IMR-90 (cell line): ENCODE data around the gene TMEM140. TPM values are rescaled to one million over a fixed set of nuclear protein-coding genes. Genes with fewer than 3 reads are reported as not detected.

Experiments
- ATAC-seq: fragments of 200-7000 bp; cut with Tn5 transposase; 2 replicates; pipeline ENCODE4 v1.9.1; 2020; ENCODE audit warnings: low read depth, mild to moderate bottlenecking, moderate library complexity
- BruUV-seq: library from RNA; stranded (reverse); fragments of 400-500 nt; replicated peaks from 2 replicates; lab custom pipeline; 2021; lab: Mats Ljungman, UMichigan
- CTCF ChIA-PET: fragments of 300-600 bp; formaldehyde crosslinking; extraction: SDS; loops from one replicate; lab custom pipeline; 2021; ENCODE audit warnings: antibody characterized with exemption; lab: Yijun Ruan, JAX
- POLR2A ChIA-PET: fragments of 300-600 bp; sonication (Branson Sonifier 250); formaldehyde crosslinking; loops from one replicate; lab custom pipeline; 2022; ENCODE audit warnings: antibody characterized with exemption; ENCODE audit not compliant: unreplicated experiment; lab: Charles Lee
- DNase-seq: peaks from one replicate; pipeline ENCODE4 v3.0.0; 2013
- H2AFZ ChIP-seq: replicated peaks from 2 replicates; pipeline ENCODE3; 2013; ENCODE audit warnings: low read length, mild to moderate bottlenecking; ENCODE audit not compliant: poor library complexity
- H2AK5ac ChIP-seq: 2 replicates; pipeline ENCODE4 v1.6.1; 2013; ENCODE audit warnings: low read depth, low read length, inconsistent platforms
- H2AK9ac ChIP-seq: replicated peaks from 2 replicates; pipeline ENCODE3; 2013; ENCODE audit warnings: mild to moderate bottlenecking, low read depth, low read length, moderate library complexity; ENCODE audit not compliant: poor library complexity
- H2BK120ac ChIP-seq: 2 replicates; pipeline ENCODE4 v1.6.1; 2013; ENCODE audit warnings: low read depth, low read length, inconsistent platforms
- H2BK15ac ChIP-seq: 3 replicates; pipeline ENCODE4 v1.6.1; 2013; ENCODE audit warnings: low read depth, low read length, inconsistent platforms
- H2BK20ac ChIP-seq: 2 replicates; pipeline ENCODE4 v1.6.1; 2013; ENCODE audit warnings: low read depth, mild to moderate bottlenecking, inconsistent platforms, low read length, moderate library complexity
- H2BK5ac ChIP-seq: 2 replicates; pipeline ENCODE4 v1.6.1; 2013; ENCODE audit warnings: mild to moderate bottlenecking, low read depth, low read length, inconsistent platforms; ENCODE audit not compliant: poor library complexity, severe bottlenecking
- H3K14ac ChIP-seq: replicated peaks from 2 replicates; pipeline ENCODE4 v1.6.1; 2013; ENCODE audit warnings: low read depth, low read length, inconsistent platforms
- H3K18ac ChIP-seq: 2 replicates; pipeline ENCODE4 v1.6.1; 2013; ENCODE audit warnings: low read depth, low read length, control low read depth
- H3K23ac ChIP-seq: 2 replicates; pipeline ENCODE4 v1.6.1; 2013; ENCODE audit warnings: low read depth, low read length, inconsistent platforms
- H3K27ac ChIP-seq: 2 replicates; pipeline ENCODE4 v1.5.1; 2013; ENCODE audit warnings: mild to moderate bottlenecking, control low read depth, low read length; ENCODE audit not compliant: insufficient read depth
- H3K27me3 ChIP-seq: 2 replicates; pipeline ENCODE4 v1.6.1; 2013; ENCODE audit warnings: low read length; ENCODE audit not compliant: control insufficient read depth, insufficient read depth
- H3K36me3 ChIP-seq: 2 replicates; pipeline ENCODE4 v1.6.1; 2013; ENCODE audit warnings: low read length, mixed read lengths; ENCODE audit not compliant: control insufficient read depth, insufficient read depth
- H3K4ac ChIP-seq: 2 replicates; pipeline ENCODE4 v1.6.1; 2013; ENCODE audit warnings: low read depth, low read length, inconsistent platforms
- H3K4me1 ChIP-seq: 2 replicates; pipeline ENCODE4 v1.6.1; 2013; ENCODE audit warnings: low read length, mixed read lengths; ENCODE audit not compliant: control insufficient read depth, insufficient read depth
- H3K4me2 ChIP-seq: 2 replicates; pipeline ENCODE4 v1.6.1; 2013; ENCODE audit warnings: low read depth, mild to moderate bottlenecking, control low read depth, low read length, moderate library complexity
- H3K4me3 ChIP-seq: 2 replicates; pipeline ENCODE4 v1.5.1; 2013; ENCODE audit warnings: low read depth, mild to moderate bottlenecking, control low read depth, low read length, moderate library complexity; ENCODE audit not compliant: insufficient read depth
- H3K56ac ChIP-seq: 2 replicates; pipeline ENCODE4 v1.6.1; 2013; ENCODE audit warnings: low read length, inconsistent platforms; ENCODE audit not compliant: insufficient read depth; ENCODE audit errors: extremely low read depth
- H3K79me1 ChIP-seq, 2 experiments: 2 replicates each; pipeline ENCODE4 v1.6.1; 2013; ENCODE audit warnings: low read length in 2 of 2, inconsistent platforms in 1 of 2, low read depth in 1 of 2
- H3K9ac ChIP-seq: 2 replicates; pipeline ENCODE4 v1.6.1; 2013; ENCODE audit warnings: low read depth, low read length, control low read depth
- H3K9me1 ChIP-seq: 2 replicates; pipeline ENCODE4 v1.6.1; 2013; ENCODE audit warnings: low read length, inconsistent platforms; ENCODE audit not compliant: insufficient read depth
- H3K9me3 ChIP-seq: 2 replicates; pipeline ENCODE4 v1.6.1; 2013; ENCODE audit warnings: low read length; ENCODE audit not compliant: control insufficient read depth, insufficient read depth
- H4K20me1 ChIP-seq: 2 replicates; pipeline ENCODE4 v1.6.1; 2013; ENCODE audit warnings: low read length, inconsistent platforms; ENCODE audit not compliant: insufficient read depth
- H4K5ac ChIP-seq: 2 replicates; pipeline ENCODE4 v1.6.1; 2013; ENCODE audit warnings: mild to moderate bottlenecking, low read depth, low read length, control low read depth
- H4K8ac ChIP-seq, 2 experiments: 2 replicates each; pipeline ENCODE4 v1.6.1; 2013; ENCODE audit warnings: low read depth in 2 of 2, low read length in 2 of 2, control low read depth in 1 of 2, inconsistent platforms in 1 of 2
- H4K91ac ChIP-seq: 2 replicates; pipeline ENCODE4 v1.6.1; 2013; ENCODE audit warnings: low read depth, low read length, inconsistent platforms; ENCODE audit not compliant: insufficient read depth
- CEBPB ChIP-seq: IDR thresholded peaks from 2 replicates; pipeline ENCODE4 v1.6.1; 2012; ENCODE audit warnings: low read depth, low read length, improper control_type of control experiment
- CHD1 ChIP-seq: IDR thresholded peaks from 2 replicates; pipeline ENCODE4 v1.6.1; 2012; ENCODE audit warnings: low read depth, low read length, improper control_type of control experiment
- FOS ChIP-seq: fragments of 150-350 bp; IDR thresholded peaks from 2 replicates; pipeline ENCODE4 v1.6.1; 2016; ENCODE audit warnings: low read depth, low read length
- MAFK ChIP-seq: IDR thresholded peaks from 2 replicates; pipeline ENCODE4 v1.6.1; 2012; ENCODE audit warnings: low read depth, low read length, improper control_type of control experiment
- MAZ ChIP-seq: IDR thresholded peaks from 2 replicates; pipeline ENCODE4 v1.6.1; 2012; ENCODE audit warnings: low read depth, mild to moderate bottlenecking, low read length, improper control_type of control experiment, moderate library complexity, borderline replicate concordance
- MXI1 ChIP-seq: IDR thresholded peaks from 2 replicates; pipeline ENCODE4 v1.6.1; 2012; ENCODE audit warnings: low read depth, mild to moderate bottlenecking, low read length, moderate library complexity, borderline replicate concordance
- RCOR1 ChIP-seq: IDR thresholded peaks from 2 replicates; pipeline ENCODE4 v1.6.1; 2012; ENCODE audit warnings: mild to moderate bottlenecking, low read length, improper control_type of control experiment; ENCODE audit not compliant: insufficient replicate concordance
- RFX5 ChIP-seq: IDR thresholded peaks from 2 replicates; pipeline ENCODE4 v1.8.0; 2012; ENCODE audit warnings: low read depth, mild to moderate bottlenecking, low read length, moderate library complexity
- WGBS, 2 experiments: methylation state at CpG; one replicate each; pipeline versions ENCODE4 v1.1.5 to v1.1.7; 2013; ENCODE audit warnings: missing lambda C conversion rate in 2 of 2; ENCODE audit not compliant: insufficient read length in 1 of 2; ENCODE audit errors: extremely low coverage in 2 of 2; 5-methylcytosine and 5-hydroxymethylcytosine counted together
- dilution Hi-C: fragments of 300-500 bp; cut with HindIII; formaldehyde crosslinking; loops from one replicate; pipeline ENCODE4 v1.14.3; 2018; ENCODE audit warnings: low sequenced_read_pairs; ENCODE audit not compliant: unreplicated experiment
- in situ Hi-C: fragments of 300-500 bp; cut with MboI; formaldehyde crosslinking; loops from 3 replicates; pipeline ENCODE4 v1.14.3; 2019; ENCODE audit warnings: low sequenced_read_pairs, inconsistent platforms, mixed read lengths
- intact Hi-C: fragments of 100-400 bp; cut with micrococcal nuclease; formaldehyde crosslinking; loops from 2 replicates; pipeline ENCODE4 v1.10.0; 2022
- polyA plus RNA-seq, 3 experiments: library from polyadenylated mRNA; depleted of rRNA; stranded (reverse); fragments of >200 nt; gene quantifications; 2 replicates each; pipeline ENCODE4 v1.2.3, GENCODE V29; 2012; ENCODE audit warnings: low replicate concordance in 1 of 3
- total RNA-seq: library from RNA; depleted of rRNA; stranded (reverse); fragments of >200 nt; gene quantifications from 2 replicates; pipeline ENCODE4 v1.2.3, GENCODE V29; 2012
- TF ChIP-seq, protein P1 (sequence below): fragments of 150-350 bp; IDR thresholded peaks from 2 replicates; pipeline ENCODE4 v1.6.1; 2016; ENCODE audit warnings: low read depth, mild to moderate bottlenecking, low read length, moderate library complexity, borderline replicate concordance
- TF ChIP-seq, protein P2 (sequence below): fragments of 150-350 bp; IDR thresholded peaks from 2 replicates; pipeline ENCODE4 v1.6.1; 2017; ENCODE audit warnings: mild to moderate bottlenecking, antibody characterized with exemption, low read length, low read depth

TMEM140 gene
- total and polyA plus RNA-seq, 2 of the 4 experiments (the other 2 are of a cell fraction): 0.24 to 0.72 TPM

- H2AK5ac ChIP-seq: peak overlapping the region; percentile 33; the same call in 1 of the 2 replicates
- peaks cover 42% of the 10 kb centered on the region for H3K36me3 ChIP-seq
- H2BK20ac ChIP-seq: no peak overlapping the region
- no peak overlapping the region for H3K56ac ChIP-seq
- peak overlapping the region; percentile 14 for H2AFZ ChIP-seq
- H3K18ac ChIP-seq: no peak overlapping the region
- peak overlapping the region in 1 of 2 experiments; percentile 12; a peak in 1 of 4 replicates for H4K8ac ChIP-seq
- no peak overlapping the region for H3K9ac ChIP-seq
- peaks cover 12% of the 10 kb centered on the region for H3K4me1 ChIP-seq
- H3K4ac ChIP-seq: no peak overlapping the region
- no peak overlapping the region for H3K27ac ChIP-seq
- 0 out of 2 replicates have a peak, but pooled peaks cover 4% of the 10 kb centered on the region for H4K20me1 ChIP-seq
- H3K79me1 ChIP-seq: peaks cover 30 to 55% of the 10 kb centered on the region in 2 experiments
- no peak overlapping the region for H4K5ac ChIP-seq
- no peak overlapping the region for H2BK120ac ChIP-seq
- no peaks in the 10 kb centered on the region for H3K9me3 ChIP-seq
- no peak overlapping the region for H3K4me3 ChIP-seq
- no peaks in the 10 kb centered on the region for H3K27me3 ChIP-seq
- ChIA-PET CTCF (interaction anchor here (3.7 kb wide), 1 partner anchor 182 kb away, joined by 17 read pairs; the partner anchor contains the start of gene AGBL3), POLR2A (interaction anchor here (0.6 kb wide), 1 partner anchor 487 kb away, joined by 3 read pairs; no protein-coding TSS in a partner anchor)
- H3K23ac ChIP-seq: no peak overlapping the region; the same call in 1 of the 2 replicates
- no peak overlapping the region for H2BK15ac ChIP-seq
- peaks cover 20% of the 10 kb centered on the region for H3K9me1 ChIP-seq
- DNase-seq: no peak
- no peak overlapping the region for H3K14ac ChIP-seq
- no peak for ATAC-seq
- peak overlapping the region; percentile 16; the same call in 1 of the 2 replicates for H3K4me2 ChIP-seq
- H2AK9ac ChIP-seq: peak overlapping the region; percentile 57
- intact Hi-C loops (no loop called here), in situ Hi-C loops (loop anchor here (10.0 kb wide), 2 partner anchors 184 to 484 kb away; partner anchors contain the start of gene AGBL3), dilution Hi-C loops (no loop called here)
- no peak overlapping the region for H4K91ac ChIP-seq
- WGBS, 2 experiments: 100% methylated on average over 6 of the region's 13 CpGs; no CpG with 5 or more reads in 1 of the 2 experiments
- no TSS peak for BruUV-seq
- TF ChIP-seq MAFK (no peak), RFX5 (no peak), MXI1 (no peak), RCOR1 (no peak), CEBPB (no peak), CHD1 (no peak), MAZ (no peak), FOS (no peak)
- TF ChIP-seq, protein P1, sequence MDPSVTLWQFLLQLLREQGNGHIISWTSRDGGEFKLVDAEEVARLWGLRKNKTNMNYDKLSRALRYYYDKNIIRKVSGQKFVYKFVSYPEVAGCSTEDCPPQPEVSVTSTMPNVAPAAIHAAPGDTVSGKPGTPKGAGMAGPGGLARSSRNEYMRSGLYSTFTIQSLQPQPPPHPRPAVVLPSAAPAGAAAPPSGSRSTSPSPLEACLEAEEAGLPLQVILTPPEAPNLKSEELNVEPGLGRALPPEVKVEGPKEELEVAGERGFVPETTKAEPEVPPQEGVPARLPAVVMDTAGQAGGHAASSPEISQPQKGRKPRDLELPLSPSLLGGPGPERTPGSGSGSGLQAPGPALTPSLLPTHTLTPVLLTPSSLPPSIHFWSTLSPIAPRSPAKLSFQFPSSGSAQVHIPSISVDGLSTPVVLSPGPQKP: no peak
- TF ChIP-seq, protein P2, sequence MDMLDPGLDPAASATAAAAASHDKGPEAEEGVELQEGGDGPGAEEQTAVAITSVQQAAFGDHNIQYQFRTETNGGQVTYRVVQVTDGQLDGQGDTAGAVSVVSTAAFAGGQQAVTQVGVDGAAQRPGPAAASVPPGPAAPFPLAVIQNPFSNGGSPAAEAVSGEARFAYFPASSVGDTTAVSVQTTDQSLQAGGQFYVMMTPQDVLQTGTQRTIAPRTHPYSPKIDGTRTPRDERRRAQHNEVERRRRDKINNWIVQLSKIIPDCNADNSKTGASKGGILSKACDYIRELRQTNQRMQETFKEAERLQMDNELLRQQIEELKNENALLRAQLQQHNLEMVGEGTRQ: no peak
- no peak overlapping the region for H2BK5ac ChIP-seq
Observed at GRCh38 chr7:135168489-135169140, 20.7 kb downstream of the TMEM140 start.
